Measurements from ENCODE around the gene POLG. TPM values are rescaled to one million over a fixed set of nuclear protein-coding genes. Genes with fewer than 3 reads are reported as not detected.

The POLG gene
- total and polyA plus RNA-seq, 2 of the 13 experiments (the other 11 are each of a cell fraction or from before 2014, with no cell fraction given), result 26.6 to 35.5 TPM

GRCh38 chr15:89368566-89369223 lies 34.1 kb upstream of the POLG start:
- CTCF ChIA-PET (ENCODE audit: low intra/inter-chr PET ratio, low total read pairs), result no interaction called here
- no peak for TF ChIP-seq REXO4 (CRISPR knock-in tag; IDR thresholded peaks at IDR 0.05; ENCODE audit: borderline replicate concordance)
- TF ChIP-seq NCOR1 (IDR thresholded peaks at IDR 0.05; ENCODE audit: borderline replicate concordance, low read length), result no peak
- TF ChIP-seq ZBTB42 (CRISPR knock-in tag; IDR thresholded peaks at IDR 0.05), result no peak
- TF ChIP-seq GPN1 (CRISPR knock-in tag; IDR thresholded peaks at IDR 0.05; ENCODE audit: borderline replicate concordance), result no peak
- TF ChIP-seq, protein P1, sequence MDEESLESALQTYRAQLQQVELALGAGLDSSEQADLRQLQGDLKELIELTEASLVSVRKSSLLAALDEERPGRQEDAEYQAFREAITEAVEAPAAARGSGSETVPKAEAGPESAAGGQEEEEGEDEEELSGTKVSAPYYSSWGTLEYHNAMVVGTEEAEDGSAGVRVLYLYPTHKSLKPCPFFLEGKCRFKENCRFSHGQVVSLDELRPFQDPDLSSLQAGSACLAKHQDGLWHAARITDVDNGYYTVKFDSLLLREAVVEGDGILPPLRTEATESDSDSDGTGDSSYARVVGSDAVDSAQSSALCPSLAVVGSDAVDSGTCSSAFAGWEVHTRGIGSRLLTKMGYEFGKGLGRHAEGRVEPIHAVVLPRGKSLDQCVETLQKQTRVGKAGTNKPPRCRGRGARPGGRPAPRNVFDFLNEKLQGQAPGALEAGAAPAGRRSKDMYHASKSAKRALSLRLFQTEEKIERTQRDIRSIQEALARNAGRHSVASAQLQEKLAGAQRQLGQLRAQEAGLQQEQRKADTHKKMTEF (CRISPR knock-in tag; IDR thresholded peaks at IDR 0.05), result no peak
- TF ChIP-seq ZKSCAN5 (CRISPR knock-in tag; IDR thresholded peaks at IDR 0.05), result no peak
- TF ChIP-seq, protein P2, sequence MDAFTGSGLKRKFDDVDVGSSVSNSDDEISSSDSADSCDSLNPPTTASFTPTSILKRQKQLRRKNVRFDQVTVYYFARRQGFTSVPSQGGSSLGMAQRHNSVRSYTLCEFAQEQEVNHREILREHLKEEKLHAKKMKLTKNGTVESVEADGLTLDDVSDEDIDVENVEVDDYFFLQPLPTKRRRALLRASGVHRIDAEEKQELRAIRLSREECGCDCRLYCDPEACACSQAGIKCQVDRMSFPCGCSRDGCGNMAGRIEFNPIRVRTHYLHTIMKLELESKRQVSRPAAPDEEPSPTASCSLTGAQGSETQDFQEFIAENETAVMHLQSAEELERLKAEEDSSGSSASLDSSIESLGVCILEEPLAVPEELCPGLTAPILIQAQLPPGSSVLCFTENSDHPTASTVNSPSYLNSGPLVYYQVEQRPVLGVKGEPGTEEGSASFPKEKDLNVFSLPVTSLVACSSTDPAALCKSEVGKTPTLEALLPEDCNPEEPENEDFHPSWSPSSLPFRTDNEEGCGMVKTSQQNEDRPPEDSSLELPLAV (CRISPR knock-in tag; conservative IDR thresholded peaks at IDR 0.05; ENCODE audit: low read depth), result no peak
- no peak for TF ChIP-seq ZNF781 (CRISPR knock-in tag; IDR thresholded peaks at IDR 0.05; ENCODE audit: borderline replicate concordance, not compliant biosample characterization)
- TF ChIP-seq, protein P3, sequence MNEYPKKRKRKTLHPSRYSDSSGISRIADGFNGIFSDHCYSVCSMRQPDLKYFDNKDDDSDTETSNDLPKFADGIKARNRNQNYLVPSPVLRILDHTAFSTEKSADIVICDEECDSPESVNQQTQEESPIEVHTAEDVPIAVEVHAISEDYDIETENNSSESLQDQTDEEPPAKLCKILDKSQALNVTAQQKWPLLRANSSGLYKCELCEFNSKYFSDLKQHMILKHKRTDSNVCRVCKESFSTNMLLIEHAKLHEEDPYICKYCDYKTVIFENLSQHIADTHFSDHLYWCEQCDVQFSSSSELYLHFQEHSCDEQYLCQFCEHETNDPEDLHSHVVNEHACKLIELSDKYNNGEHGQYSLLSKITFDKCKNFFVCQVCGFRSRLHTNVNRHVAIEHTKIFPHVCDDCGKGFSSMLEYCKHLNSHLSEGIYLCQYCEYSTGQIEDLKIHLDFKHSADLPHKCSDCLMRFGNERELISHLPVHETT (CRISPR knock-in tag; conservative IDR thresholded peaks at IDR 0.05), result no peak
- TF ChIP-seq KLF12 (CRISPR knock-in tag; IDR thresholded peaks at IDR 0.05; ENCODE audit: borderline replicate concordance), result no peak
- no peak for TF ChIP-seq SETDB1 (CRISPR knock-in tag; IDR thresholded peaks at IDR 0.05; ENCODE audit: borderline replicate concordance)
- TF ChIP-seq ZNF687 (CRISPR knock-in tag; IDR thresholded peaks at IDR 0.05), result no peak
- TF ChIP-seq ZNF7 (CRISPR knock-in tag; IDR thresholded peaks at IDR 0.05), result no peak
- TF ChIP-seq IRF2 (CRISPR knock-in tag; IDR thresholded peaks at IDR 0.05), result no peak

More at GRCh38 chr15:89368566-89369223, 34.1 kb upstream of the POLG start:
- intact Hi-C loops (cut with micrococcal nuclease; ENCODE audit: unreplicated experiment), result no loop called here
- in situ Hi-C loops (cut with HindIII; ENCODE audit: extremely low pct_ligation_motif_present, low pct_unique_long_range_greater_than_20kb), result no loop called here
- WGBS (ENCODE audit: low lambda C conversion rate), result 18% methylated on average over 20 of the region's 34 CpGs
- no peak overlapping the region for H3K4me3 ChIP-seq (replicated peaks in 1 of 3; ENCODE audit: insufficient read depth in 1 of 3, low read depth in 2 of 3, low read length in 3 of 3)
- DNase-seq (ENCODE audit: low spot score) (no peak), ATAC-seq (no peak), FAIRE-seq (no peak)
- 0 out of 2 replicates have a peak, but pooled peaks cover 3% of the 10 kb centered on the region for H4K20me1 ChIP-seq (ENCODE audit: insufficient read depth, low read length)
- H3K4me1 ChIP-seq (ENCODE audit: insufficient read depth, low read length), result no peaks in the 10 kb centered on the region
- H3K9ac ChIP-seq (ENCODE audit: insufficient read depth, low read depth, low read length), result no peak overlapping the region
- no peaks in the 10 kb centered on the region for H3K79me2 ChIP-seq (ENCODE audit: insufficient read depth, low read length)
- peaks cover 21 to 93% of the 10 kb centered on the region in 2 experiments for H3K27me3 ChIP-seq (ENCODE audit: control insufficient read depth in 1 of 2, insufficient read depth in 2 of 2, low read length in 2 of 2)
- H3K9me3 ChIP-seq (ENCODE audit: low read length), result no peaks in the 10 kb centered on the region
- no peak overlapping the region for H3K27ac ChIP-seq (ENCODE audit: extremely low read length, insufficient read depth, low read length)
- no TSS peak for BruUV-seq (replicated peaks)
- H3K36me3 ChIP-seq (replicated peaks in 1 of 2; ENCODE audit: control insufficient read depth in 1 of 2, insufficient read depth in 2 of 2, low read length in 2 of 2), result no peaks in the 10 kb centered on the region
- POLR2A ChIA-PET, result no interaction called here
- H2AFZ ChIP-seq (ENCODE audit: low read length), result no peak overlapping the region
- no peak overlapping the region for H3K4me2 ChIP-seq (ENCODE audit: low read depth, low read length)

Measured in HepG2 (cell line).